GM21423 (cell line): ENCODE measurements around the gene PLK5.
"Not testable (repeated sequence)": the region's sequence is repeated elsewhere in the genome, so short reads cannot be mapped to it uniquely, and the experiment has no call there.

ENCODE experiments used
- ATAC-seq: cut with Tn5 transposase; IDR thresholded peaks from one replicate; pipeline ENCODE4 v1.9.1; 2021; ENCODE audit warnings: mild to moderate bottlenecking, moderate library complexity; ENCODE audit not compliant: unreplicated experiment

The PLK5 gene

DNA sequence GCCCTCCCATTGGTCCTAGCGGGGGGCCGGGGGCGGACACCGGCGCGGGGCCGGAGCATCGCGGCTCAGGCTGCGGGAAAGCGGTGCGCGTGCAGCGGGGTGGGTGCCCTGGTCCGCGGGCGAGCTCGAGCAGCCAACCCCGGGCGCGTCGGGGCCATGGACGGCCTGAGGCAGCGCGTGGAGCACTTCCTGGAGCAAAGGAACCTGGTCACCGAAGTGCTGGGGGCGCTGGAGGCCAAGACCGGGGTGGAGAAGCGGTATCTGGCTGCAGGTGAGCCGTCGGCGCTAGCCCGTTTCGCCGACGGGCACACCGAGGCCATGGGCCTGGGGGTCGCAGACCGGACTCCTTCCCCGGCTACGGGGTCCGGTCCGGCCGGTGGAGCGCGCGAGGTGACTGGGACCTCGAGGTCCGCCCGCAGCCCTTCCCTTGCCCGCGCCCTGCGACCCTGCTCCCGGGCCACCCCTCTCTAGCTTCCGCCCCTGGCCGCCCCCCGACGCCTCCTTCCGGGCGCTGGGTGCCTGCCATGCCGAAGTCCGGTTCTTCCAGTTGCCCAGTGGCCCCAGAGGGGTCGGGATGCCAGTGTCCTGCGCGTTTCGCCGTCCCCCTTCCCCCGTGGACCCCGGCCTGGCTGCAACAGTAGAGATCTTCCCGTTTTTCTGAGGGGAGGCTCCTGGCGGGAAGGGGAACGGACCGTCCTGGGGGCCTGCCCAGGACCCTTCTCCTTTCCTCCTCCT, 32.6 kb upstream of the PLK5 start, which contains the start of gene REEP6:
Gene REEP6, plus strand, starts transcription at position 68 of the 735 bp plus-strand sequence. Its CDS starts 89 bp downstream, at position 157.
- no peak for ATAC-seq

DNA sequence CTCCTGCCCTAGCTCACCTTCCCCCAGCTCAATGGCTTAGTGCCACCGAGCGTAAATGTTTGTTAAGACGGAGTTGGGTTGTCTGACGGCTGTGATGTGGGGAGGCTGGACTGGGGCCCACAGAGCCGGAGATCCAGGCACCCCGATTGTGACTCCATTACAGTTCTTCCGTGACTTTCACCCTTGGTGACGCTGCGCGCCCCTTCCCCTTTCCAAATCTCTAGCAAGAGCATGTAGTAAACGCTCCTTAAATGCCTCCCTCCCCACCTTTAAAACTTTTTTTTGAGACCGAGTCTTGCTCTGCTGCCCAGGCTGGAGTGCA, 32.1 kb upstream of the PLK5 start:
- ATAC-seq = no peak

DNA sequence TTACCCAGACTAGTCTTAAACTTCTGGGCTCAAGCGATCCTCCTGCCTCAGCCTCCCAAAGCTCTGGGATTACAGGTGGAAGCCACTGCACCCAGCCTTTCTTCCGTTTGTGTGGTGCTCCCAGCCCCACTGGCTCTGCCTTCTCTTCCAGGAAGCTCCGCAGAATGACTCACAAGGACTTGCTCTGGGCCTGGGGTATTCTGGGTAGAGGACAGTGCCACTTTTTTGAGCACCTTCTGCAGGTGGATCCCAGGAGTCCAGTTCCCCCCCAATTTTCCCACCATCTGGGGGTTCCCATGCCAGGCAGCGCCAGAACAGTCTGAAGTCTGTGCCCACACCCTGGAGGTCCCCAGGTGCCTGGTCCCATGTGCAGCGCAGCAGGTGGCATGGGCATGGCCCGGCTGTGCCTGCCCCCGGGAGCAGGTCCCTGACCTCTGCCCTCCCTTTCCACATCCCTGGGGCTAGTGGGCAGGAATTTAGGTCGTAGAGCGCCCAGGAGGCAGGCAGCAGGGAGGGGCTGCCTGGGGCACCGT, 31.3 kb upstream of the PLK5 start:
- ATAC-seq = no peak

DNA sequence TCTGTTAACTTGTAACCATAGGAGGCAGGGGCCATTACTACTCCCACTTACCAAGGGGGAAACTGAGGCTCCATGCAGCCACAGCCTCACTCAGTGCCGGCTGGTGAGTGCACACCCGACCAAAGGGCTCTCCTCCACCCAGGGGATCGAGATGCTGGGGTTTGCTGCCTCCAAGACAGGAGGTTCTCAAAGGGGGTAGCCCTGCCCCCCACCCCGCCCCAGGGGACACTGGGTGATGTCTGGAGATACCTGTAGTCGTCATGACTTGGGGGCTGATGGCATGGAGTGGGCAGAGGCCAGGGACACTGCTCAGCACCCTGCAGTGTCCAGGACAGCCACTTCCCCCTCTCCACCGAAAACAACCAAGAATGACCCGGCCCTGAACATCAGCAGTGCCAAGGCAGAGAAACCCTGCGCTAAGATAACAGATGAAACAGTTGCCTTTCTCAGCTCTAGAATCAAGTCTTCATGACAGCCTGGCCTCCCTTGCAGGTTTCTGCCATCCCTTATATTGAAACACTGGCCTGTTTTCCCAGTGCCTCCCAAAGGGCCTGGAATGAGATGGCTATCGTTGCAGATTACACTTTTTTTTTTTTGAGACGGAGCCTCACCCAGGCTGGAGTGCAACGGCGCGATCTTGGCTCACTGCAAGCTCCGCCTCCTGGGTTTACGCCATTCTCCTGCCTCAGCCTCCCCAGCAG, 29.6 kb upstream of the PLK5 start:
- no peak for ATAC-seq

DNA sequence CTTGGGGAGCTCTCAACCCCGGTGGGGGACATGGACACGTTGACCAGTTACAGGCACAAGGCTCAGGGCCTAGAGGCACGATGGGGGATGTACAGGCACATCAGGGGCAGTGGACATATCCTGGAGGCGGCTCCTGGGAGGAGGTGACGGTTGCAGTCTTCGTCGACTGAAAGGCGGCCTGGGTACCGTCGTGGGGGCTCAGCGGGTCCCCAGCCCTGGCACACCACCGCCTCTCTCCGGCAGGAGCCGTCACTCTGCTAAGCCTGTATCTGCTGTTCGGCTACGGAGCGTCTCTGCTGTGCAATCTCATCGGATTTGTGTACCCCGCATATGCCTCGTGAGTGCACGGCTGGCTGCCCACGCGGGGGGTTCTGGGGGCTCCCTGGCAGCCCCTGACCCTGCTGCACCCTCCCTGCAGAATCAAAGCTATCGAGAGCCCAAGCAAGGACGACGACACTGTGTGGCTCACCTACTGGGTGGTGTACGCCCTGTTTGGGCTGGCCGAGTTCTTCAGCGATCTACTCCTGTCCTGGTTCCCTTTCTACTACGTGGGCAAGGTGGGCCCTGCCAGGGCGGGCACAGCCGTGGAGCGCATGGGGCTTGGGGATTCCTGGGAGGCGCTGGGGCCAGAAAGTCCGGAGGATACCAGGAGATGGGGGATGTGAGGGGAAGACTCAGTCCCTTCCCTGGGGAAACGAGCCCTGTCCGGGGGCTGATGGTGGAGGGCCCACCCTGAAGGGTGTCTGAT, 28.7 kb upstream of the PLK5 start:
- ATAC-seq = no peak

DNA sequence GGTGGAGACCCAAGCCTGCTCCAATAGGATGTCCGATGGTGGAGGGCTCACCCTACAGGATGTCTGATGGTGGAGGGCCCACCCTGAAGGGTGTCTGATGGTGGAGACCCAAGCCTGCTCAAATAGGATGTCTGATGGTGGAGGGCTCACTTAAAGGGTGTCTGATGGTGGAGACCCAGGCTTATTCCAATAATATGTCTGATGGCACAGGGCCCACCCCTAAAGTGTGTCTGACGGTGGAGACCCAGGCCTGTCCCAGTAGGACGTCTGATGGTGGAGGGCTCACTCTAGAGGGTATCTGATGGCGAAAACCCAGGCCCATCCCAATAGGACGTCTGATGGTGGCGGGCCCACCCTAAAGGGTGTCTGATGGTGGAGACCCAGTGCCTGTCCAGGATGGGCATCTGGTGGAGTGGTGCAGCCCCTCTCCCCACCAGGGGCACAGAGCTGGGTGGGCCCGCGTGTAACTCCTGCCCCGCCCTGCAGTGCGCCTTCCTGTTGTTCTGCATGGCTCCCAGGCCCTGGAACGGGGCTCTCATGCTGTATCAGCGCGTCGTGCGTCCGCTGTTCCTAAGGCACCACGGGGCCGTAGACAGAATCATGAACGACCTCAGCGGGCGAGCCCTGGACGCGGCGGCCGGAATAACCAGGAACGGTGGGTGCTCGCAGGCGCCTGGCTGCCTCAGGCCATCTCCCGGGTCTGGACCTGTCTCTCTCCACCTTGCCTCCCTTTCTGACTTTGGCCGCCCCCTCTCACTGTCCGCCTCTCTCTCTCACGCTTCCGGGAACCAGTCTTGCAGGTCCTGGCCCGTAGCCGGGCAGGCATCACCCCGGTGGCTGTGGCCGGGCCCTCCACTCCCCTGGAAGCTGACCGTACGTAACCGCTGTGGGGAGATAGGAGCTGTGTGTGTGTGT, 27.8 kb upstream of the PLK5 start:
- ATAC-seq = no peak

DNA sequence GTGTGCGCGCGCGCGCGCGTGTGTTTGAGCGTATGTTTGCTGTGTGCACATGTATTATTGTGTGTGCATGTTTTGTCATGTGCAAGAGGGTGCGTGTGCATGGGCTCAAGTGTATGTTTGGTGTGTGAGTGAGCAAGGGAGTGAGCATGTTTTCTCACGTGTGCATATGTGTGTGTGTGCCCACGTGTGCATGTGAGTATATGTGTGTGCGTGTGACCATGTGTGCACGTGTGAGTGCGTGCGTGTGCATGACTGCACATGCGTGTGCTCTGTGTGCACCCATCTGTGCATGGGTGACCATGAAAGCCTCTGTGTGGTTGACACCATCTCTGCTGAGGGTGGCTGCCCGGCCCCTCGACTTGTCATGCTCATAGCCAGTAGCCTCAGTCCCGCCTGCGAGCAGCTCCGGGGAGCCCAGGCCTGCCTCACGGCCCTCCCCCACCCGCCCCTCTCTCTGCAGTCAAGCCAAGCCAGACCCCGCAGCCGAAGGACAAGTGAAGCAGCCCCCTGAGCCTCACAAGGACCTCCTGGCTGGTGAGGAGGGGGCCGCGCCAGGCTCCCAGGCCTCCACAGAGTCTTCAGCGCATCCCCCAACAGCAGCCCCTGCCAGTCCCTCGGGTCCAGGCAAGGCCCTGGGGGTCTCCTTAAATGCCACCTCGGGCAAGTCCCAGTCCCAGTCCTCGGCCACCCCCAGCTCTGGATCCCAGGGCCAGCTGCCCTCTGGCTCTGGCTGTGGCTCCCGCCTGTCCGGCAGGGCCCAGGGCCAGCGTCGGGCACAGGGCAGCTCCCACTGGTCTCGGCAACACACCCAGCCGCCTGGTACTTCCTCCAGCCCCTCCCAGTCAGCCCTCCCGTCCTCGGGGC, 26.9 kb upstream of the PLK5 start:
- ATAC-seq = no peak

DNA sequence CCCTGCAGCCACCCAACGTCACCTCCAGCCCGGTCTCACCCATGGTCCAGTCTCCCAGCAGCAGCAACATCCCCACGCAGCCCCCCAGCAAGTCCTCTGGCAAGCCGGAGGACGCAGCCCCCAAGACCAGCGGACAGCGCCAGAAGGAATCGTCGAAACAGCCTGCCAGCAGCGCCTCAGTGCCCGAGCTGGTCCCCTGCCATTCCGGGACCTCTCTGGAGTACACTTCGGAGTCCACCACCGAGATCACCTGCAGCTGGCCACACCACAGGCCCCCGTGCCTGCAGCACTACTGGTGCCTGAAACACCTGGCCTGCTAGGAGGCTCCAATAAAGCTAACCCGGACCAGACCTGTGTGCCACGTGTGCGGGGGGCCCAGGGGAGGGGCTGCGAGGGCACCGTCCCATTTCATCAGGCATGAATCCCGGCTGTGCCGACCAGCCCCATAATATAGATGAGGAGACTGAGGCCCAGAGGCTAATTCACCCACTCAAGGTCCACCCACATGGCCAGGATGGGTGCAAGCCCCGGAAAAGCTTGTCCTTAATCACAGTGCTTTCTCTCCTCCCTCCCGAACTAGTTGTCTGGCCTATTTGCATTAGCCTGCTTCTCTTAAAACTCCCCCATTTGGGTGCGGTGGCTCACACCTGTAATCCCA, 26.2 kb upstream of the PLK5 start:
- ATAC-seq = no peak

DNA sequence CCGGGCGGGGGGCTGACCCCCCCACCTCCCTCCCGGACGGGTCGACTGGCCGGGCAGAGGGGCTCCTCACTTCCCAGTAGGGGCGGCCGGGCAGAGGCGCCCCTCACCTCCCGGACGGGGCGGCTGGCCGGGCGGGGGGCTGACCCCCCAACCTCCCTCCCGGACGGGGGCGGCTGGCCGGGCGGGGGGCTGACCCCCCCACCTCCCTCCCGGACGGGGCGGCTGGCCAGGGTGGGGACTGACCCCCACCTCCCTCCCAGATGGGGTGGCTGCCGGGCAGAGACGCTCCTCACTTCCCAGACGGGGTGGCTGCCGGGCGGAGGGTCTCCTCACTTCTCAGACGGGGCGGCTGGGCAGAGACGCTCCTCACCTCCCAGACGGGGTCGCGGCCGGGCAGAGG, 24.6 kb upstream of the PLK5 start:
- ATAC-seq = not testable (repeated sequence)

DNA sequence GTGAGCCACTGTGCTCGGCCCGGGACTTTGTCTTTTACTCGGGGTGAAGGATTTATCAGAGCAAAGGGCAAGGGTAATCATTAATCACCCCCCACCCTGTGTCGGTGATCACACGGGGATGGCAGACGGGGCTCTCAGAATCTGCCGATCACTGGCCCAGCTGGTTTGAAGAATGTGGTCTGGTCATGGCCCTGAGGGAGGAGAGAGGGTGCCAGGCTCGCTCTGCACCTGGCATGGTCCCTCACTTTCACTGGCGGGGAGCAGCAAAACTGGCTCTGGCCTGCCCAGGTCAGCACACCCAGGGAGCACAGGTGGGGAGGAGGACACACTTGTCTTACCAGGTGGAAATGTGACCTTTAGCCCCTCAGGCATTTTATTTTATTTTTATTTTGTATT, 22.7 kb upstream of the PLK5 start:
- ATAC-seq = no peak

DNA sequence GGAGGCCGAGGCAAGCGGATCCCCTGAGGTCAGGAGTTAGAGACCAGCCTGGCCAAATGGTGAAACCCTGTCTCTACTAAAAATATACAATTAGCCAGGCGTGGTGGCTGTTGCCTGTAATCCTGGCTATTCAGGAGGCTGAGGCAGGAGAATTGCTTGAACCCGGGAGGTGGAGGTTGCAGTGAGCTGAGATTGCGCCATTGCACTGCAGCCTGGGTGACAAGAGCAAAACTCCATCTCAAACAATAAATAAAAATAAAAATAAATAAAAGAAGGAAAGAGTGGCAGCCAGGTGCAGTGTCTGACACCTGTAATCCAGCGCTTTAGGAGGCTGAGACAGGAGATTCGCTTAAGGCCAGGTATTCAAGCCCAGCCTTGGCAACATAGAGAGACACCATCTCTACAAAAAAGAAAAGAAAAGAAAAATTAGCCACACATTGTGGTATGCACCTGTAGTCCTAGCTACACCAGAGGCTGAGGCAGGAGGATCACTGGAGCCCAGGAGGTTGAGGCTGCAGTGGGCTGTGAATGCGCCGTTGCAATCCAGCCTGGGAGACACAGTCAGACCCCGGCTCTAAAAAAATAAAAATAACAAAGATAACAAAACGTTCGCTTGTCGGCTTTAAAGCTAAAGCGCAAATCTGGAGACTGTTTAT, 21.3 kb upstream of the PLK5 start:
- ATAC-seq = no peak

DNA sequence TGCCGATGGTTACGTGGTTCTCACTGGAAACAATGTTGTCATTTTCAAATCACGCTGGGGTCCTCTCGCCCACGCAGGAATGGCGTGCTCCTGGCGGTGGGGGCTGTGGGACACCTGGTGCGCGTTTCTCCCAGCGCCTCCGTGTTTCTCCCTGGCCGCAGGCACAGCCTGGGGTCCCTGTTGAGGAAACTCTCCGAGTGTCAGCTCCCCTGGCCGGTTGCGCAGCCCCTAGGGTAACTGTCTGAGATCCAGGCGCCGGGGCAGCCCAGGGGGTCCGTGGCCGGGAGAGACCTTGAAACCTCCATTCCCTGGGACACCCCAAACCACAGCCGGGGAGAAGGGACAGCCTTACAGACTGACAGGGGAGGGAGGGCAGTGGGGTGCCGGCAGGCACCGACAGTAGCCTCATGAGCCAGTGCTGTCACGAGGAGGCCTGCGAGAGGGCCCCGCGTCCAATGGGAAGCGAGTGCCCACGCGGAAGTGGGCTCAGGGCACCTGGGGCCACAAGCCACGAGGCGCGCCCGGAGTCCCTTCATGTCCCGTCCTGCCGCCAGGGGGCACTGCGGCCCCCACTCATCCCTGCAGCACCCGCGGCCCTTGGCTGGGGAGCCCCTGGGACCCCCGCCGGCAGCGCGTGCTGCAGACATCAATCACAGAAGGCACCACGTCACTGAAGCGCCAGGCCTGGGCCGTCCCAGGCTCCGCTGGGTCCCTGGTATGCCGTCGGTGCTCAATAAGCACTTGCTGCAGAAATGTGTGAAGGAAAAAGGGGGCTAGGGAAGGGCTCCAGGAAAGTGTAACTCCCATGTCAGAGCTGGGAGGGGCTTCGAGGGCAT, 20.6 kb upstream of the PLK5 start:
- no peak for ATAC-seq

DNA sequence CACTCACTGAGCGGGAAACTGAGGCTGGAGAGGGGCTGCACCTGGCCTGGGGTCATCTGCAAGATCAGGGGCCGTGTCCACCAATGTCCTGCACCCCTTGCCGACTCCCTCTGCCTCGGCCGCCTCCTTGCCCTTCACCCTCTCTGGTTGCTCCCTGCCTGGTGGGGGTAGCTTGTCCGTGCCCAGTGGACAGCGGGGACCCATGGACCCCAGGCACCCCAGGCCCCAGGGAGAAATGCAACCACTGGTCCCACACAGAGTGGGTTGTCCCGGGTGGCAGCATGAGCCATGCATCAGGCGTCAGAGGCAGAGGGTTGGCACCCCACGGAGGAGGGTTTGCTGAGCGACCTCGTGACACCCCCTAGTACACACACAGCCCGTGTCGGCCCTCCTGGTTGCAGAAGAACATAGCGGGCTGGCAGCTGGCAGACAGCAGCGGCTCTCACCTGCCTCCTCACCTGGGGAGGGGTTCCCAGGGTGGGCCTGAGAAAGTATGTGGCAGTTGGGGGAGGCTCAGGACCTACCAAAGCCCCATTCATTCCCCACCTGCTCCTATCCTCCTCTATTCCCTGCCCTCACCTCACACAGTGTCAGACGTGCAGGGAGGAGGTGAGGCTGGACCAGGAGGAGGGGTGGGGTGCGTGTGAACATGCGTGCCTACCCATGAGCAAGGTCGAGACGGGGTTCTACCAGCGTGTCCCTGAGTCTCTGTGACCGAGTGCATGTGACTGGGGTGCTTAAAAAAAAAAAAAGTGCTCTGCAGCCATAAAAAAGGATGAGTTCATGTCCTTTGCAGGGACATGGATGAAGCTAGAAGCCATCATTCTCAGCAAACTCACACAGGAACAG, 19.7 kb upstream of the PLK5 start:
- ATAC-seq = no peak

DNA sequence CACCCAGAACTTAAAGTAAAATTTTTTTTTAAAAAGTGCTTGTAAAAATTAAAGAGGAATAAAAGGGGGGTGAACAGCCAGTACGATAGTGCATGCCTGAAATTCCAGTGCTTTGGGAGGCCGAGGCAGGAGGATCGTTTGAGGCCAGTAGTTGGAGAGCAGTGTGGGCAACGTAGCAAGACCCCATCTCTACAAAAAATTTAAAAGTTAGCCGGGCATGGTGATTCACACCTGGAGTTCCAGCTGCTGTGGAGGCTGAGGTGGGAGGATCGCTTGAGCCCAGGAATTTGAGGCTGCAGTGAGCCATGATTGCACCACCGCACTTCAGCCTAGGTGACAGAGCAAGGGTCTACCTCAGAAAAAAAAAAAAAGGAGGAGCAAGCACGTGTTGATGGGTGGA, 18.9 kb upstream of the PLK5 start:
- ATAC-seq = no peak

DNA sequence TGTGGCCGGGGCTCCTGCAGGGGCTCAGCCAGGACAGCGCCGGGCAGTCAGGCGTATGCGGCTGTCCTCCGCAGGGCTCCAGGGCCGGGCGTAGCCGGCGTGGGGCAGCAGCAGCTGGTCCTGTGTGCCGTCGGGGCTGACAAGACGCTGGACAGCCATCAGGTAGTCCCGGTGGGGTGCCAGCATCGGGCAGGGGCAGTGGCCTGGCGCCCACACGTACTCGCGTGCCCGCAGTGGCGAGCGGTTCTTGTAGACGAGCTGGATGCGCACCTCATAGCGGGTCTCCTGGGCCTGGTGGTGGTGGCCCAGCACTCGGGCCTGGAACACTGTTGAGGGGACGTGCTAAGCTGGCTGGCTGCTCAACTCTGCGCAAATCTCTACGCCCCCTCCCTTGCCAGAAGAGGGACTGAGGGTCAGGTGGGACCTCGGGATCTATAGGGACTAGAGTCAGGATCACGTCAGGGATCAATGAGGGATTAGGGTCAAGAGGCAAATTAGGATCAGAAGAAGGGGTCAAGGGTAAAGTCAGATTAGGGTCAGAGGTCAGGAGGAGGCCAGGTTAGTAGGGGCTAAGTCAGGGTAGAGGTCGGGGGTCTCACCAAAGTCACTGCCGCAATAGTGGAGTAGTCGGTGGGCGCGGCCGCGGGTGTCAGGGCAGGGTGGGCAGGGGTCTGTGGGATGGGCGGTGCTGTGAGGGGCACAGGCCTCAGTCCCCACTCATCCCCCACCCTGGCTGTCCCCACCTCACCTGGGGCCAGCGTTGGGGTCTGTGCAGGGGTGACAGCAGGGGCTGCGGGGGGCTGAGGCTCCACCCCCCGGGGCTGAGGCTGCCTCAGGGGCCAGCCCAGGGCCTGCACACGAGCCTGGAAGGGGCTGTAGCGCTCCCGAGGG, 17.6 kb upstream of the PLK5 start:
- no peak for ATAC-seq

DNA sequence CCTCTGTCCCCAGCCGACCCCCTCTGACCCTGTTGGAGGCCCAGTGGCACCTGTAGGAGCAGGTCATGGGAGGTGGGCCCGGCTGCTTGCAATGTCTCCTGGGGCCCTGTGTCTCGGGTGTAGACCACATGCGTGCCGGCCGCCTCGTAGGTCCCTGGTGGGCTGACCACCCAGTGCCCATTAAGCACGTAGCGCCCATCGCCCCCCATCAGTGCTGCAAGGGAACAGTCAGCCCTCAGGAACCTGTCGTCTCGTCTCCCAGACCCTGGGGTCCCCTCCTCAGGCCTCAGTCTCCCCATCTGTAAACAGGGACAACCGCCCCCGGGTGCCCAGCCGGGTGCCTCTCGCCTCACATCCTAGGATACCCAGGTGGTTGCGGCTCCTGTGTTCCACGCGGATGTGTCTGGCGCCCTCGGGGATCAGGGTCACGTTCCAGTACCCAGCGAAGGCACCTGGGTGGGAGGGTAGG, 16.7 kb upstream of the PLK5 start:
- no peak for ATAC-seq
